SK-N-MC (cell line): Measurements from ENCODE around the gene CASTOR1.

Source experiments
- EZH2 ChIP-seq: fragments of 200-600 bp; sonication (generic); IDR thresholded peaks from one replicate; pipeline ENCODE4 v1.6.1; 2017; ENCODE audit warnings: antibody characterized with exemption
- POLR2AphosphoS5 ChIP-seq: IDR thresholded peaks from 2 replicates; pipeline ENCODE4 v1.6.1; 2012; ENCODE audit warnings: mild to moderate bottlenecking, low read depth, low read length, borderline replicate concordance

DNA sequence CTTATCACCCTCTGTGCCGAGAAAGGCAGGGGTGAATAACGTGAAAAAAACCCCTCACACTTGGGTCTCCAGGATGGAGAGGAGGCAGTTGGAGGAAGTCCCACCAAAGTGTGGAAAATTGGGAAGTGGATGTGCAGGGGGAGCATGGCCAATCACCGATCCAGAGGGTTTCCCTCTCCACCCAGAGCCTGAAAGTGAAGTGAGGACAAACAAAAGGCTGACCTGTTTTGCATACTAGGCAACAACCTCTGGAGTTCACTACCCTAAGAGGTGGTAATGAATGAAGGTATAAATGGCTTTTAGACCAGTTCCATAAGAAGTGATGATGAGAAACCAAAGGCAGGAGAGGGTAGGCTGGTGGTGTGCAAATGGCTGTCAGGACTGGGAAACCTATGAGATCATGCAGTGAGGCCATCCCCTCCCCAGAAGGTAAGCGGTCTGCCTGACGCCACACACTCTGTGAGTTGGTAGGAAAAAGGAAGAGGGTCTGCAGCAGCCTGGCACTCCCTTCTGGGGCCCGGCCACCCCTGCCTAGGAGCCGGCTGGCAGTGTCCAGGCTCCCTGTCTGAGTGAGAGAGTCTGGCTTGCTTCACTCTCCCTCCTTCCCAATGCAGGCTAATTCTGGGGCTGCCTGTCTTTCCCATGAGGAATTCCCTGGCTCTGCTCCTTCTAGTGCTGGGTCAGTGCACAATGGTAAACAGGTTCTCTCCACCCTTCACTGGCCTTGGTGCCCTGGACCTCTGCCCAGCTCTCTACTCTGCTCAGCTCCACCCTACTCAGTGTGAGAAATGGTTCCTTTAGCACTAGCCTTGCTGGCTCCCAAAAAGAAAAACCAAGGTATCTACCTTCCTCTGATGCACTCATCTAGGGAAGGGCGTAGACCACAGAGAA, 21.8 kb upstream of the CASTOR1 start:
- no peak for TF ChIP-seq EZH2
- TF ChIP-seq POLR2AphosphoS5 = no peak
